Stimulated activated CD8-positive, alpha-beta memory T cell treated with anti-CD3 and anti-CD28 coated beads, Interleukin-12 subunit alpha, Interleukin-12 subunit beta, amount 100 ng/mL, for 24 hours (primary cell): ENCODE data around the gene HSPG2.
"Not testable (repeated sequence)": the region's sequence is repeated elsewhere in the genome, so short reads cannot be mapped to it uniquely, and the experiment has no call there.

Experiments
- DNase-seq: peaks from one replicate; pipeline ENCODE4 v3.0.0-alpha.2; 2020; ENCODE audit errors: extremely low read depth

The HSPG2 gene

DNA sequence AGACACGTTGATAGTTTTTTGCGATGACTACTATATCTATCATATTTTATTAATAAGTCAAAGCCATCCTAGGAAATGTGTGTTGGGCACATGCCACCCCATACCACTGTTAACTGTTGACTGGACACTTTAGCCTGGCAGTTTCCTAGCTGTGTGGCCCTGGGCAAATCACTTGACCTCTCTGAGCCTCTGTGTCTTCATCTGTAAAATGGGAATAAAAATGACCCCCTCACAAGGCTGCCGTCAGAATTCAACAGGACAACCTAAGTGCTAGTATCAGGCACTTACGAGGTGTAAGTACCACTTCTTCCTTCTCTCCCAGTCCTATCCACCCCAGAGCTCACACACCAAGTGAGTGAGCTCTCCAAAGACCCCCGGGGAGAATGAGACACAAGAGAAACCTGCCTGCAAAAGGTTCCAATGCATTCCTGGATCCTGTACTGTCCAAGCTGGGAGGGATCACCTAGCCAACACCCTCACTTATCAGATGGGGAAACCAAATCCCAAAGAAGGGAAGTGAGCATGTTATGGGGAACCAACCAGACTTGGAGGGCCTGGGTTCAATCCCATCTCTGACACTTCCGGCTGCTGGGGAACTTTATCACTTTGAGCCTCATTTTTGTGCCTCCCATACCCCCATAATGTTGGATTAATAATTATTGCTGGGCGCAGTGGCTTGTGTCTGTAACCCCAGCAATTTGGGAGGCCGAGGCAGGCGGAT lies 24.9 kb downstream of the HSPG2 start:
- DNase-seq = no peak

DNA sequence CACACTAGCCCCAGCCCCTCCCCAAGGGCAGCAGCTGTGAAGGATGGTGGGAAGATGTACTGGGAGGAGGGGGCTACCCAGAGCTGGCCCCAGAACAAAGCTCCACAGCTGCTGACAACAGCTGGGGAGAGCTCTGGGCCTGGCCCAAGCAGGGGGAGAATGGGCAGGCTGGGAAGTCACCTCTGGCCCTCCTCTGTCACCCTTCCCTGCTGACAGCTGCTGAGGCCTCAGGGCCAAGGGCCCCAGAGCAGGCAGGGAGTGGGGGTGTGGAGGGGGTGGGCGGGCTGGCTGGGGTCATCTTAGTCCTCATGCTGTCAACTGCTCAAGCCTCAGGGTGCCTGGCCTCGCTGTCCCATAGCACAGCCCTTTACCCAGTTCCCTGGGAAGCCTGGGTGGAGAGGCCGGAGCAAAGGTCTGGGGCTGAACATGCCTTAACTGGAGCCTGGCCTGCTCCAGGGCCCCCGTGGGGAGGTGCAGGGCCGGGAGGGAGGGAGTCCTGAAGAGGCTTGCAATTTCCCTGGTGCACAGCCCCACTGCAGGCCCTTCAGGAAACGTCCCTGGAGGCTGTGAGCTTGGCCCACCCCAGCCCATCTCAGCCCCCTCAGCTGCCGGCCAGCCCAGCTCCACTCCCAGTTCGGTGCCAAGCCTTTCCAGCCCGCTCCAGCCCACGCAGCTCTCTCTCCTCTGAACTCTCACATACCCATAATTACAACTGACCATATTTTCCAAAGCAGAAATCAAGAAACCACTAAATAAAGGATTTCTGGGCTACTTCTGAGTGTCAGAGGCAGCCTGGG lies 25.7 kb downstream of the HSPG2 start:
- no peak for DNase-seq

DNA sequence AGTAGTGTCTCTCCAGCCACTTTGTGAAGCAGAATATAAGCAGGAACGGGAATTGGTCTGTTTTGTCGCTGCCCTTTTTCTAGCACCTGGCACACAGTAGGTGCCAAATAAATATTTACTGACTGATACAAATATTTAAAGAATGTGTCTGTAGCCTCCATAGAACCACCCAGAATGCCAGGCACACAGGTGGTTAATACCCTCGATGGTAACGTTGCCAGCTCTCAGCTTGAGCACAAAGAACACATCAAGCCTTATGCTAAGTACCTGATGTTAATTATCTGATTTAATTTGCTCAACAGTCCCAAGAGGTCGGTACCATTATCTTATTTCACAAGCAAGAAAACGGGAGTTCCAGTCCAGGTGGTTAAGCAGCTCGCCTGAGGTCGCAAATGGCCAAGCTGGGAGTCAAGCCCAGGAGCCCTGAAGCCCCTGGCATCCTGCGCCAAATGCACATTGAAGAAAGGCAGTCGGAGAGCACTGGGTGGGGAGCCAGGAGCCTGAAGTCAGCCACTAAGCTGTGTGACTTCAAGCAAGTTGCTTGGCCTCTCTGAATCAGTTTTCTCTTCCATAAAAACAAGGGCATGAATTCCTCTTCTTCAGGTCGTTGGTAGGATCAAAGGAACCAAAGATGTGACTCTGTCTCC lies 26.4 kb downstream of the HSPG2 start:
- no peak for DNase-seq

DNA sequence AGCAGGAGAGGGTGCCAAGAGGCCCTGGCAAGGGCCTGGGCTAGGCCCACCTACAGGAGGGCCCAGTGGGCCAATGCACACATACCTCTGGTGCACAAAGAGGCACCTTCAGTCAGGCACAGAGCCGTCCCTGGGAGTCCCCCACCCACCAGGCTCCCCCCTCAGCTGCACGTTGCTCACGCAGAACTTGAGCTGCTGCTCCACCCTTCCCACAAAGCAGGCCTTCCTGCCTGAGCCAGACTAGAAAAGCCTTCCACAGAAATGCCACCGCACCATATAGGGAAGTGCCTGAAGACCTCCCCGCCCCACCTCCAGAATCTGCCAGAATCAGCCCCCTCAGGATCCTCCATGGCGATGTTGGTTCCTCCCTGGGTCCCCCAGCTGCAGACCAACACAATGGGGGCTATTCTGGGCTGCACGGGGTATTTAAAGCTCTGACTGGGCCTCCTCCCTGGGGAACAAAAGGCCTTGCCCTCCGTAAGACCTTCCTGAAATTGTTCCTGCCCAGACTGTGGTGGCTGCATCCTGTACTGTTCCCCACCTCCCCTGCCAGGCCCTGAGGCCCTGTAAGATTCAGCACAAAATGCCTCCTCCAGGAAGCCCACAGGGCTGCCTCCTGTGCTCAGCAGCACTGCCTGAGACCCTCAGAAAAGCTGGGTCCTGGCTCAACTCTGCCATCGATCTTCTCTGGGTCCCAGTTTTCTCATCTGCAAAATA lies 27.2 kb downstream of the HSPG2 start:
- no peak for DNase-seq

DNA sequence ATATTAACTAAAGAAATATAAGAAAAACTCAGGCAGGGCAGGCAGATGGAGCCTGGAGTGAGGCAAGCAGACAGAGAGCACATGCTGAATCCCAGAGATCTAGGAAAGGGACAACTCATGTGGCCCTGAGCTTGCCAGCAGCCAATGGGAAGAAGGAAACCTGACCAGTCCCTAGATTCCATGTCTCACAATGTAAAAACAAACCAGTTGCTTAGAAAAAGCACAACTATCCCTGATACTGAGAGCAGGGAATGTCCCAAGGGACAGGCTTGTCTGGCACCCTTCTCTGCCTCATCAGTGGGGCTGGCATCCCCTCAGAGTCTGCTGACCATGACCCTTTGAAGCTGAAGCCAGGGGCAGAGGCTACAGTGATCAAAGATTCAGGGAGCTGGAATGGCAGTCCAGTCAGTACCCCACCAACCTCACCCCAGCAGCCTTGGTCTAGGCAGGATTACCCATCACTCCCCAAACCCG lies 27.8 kb downstream of the HSPG2 start:
- no peak for DNase-seq

DNA sequence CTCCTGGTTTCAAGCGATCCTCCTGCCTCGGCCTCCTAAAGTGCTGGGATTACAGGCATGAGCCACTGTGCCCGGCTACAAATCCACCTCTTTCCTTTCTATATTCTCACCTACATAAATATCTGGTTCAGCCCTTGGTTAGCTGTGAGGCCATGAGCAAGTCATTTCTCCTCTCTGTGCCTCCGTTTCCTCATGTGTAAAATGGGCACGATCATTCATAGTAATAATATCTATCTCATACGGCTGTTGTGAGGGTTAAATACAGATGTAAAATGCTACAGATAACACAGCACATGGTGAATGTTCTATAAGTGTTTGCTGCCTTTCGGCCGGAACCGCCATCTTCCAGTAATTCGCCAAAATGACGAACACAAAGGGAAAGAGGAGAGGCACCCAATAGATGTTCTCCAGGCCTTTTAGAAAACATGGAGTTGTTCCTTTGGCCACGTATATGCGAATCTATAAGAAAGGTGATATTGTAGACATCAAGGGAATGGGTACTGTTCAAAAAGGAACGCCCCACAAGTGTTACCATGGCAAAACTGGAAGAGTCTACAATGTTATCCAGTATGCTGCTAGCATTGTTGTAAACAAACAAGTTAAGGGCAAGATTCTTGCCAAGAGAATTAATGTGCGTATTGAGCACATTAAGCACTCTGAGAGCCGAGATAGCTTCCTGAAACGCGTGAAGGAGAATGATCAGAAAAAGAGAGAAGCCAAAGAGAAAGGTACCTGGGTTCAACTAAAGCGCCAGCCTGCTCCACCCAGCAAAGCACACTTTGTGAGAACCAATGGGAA lies 29.2 kb downstream of the HSPG2 start:
- not testable (repeated sequence) for DNase-seq

DNA sequence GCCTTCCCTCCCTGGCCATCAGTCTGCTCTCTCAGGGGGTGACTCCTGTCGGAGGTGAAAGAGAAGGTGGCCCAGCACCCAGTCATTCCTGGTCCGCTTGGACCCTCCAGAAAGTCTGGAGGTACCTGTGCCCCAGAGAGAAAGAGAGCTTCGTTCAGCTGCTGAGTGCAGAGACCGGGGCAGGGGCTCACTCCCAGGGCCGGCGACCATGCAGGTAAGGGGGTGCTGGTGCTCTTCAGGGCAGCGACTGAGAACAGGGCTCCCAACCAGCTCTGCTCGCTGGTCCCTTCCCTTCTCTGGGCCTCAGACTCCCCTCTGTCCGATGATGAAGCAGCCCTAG lies 30.1 kb downstream of the HSPG2 start:
- DNase-seq = no peak

DNA sequence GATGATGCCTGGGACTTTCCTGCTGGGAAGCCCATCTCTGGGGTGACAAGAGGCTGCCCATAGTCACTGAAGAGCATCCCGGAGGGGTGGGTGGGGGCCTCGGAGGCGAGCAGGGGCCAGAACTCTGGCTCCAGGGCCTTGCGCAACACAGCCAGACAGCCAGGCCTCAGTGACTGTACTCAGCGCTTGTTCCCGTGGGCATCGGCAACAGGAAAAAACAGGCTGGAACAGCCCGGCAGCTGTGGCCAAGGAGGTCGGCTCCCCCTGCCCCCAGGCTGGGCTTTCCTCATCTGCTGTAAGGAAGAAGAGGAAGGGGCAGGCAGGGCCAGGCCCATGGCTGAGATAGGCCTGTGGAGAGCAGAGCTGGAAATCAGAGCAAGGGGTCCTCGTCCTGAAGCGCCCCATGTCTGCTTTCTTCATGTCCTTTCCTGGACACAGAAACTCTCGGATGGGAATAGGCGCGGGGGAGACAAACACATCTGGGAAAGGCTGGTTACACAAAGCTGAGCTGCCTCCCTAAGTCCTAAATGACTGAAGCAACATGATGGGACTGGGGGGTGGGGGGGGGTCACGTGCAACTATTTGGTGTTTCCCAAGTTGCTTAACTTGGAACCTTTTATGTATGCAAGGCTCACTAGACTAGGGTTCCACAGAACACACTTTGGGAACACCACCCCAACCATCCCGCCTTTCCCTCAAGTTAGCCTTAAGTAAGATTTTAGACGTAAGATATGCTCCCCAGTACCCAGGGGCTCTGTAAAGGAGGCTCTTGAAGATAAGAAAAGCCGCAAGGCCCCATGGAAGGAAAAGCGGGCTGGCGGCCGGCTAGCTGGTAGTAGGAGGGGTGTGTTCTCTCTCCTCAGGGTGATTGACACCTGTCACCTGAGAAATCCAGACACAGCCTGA lies 30.7 kb downstream of the HSPG2 start:
- DNase-seq = no peak

DNA sequence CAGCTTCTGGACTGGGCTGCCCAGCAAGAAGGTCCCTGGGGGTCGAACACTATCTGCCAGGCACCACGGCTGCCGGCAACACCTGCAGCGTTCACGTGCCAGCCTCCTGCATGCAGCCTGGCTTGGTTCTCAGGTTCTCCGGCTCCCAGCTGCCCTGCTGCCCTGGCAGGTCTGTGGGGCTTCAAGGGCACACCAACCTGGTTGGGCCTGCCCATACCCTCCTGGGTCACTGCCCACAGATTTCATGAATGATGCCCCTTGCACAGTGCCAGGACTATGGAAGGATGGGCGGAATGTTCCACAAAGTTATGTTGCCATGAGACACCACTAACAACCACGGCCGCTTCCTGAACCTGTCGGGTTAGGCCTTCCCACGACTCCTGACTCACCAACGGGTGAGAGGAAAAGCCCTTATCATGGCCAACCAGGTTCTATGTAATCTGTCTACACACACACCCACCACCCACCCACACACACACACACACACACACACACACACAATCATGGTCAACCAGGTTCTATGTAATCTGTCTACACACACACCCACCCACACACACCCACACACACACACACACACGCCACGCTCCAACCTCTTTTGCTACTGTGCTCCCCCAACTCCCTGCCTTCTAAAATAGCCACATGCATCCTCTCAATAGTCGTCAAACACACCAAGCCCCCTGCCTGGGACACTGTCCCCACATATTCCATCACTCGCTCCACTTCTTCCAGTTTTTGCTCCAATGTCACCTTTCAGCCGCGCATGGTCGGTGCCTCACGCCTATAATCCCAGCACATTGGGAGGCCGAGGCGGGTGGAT lies 32.2 kb downstream of the HSPG2 start:
- no peak for DNase-seq

DNA sequence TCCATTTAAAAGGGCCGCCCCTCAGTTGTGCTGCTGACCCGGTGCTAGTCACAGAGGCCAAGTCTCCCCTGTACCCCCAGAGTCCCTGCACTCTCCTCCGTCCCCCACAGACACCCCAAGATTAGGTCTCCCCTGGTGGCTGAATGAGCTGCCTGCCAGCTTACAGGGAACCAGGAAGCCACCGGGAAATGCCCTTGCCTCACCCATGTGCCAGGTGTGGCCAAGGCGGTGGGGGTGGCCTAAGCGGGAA lies 32.7 kb downstream of the HSPG2 start:
- no peak for DNase-seq

DNA sequence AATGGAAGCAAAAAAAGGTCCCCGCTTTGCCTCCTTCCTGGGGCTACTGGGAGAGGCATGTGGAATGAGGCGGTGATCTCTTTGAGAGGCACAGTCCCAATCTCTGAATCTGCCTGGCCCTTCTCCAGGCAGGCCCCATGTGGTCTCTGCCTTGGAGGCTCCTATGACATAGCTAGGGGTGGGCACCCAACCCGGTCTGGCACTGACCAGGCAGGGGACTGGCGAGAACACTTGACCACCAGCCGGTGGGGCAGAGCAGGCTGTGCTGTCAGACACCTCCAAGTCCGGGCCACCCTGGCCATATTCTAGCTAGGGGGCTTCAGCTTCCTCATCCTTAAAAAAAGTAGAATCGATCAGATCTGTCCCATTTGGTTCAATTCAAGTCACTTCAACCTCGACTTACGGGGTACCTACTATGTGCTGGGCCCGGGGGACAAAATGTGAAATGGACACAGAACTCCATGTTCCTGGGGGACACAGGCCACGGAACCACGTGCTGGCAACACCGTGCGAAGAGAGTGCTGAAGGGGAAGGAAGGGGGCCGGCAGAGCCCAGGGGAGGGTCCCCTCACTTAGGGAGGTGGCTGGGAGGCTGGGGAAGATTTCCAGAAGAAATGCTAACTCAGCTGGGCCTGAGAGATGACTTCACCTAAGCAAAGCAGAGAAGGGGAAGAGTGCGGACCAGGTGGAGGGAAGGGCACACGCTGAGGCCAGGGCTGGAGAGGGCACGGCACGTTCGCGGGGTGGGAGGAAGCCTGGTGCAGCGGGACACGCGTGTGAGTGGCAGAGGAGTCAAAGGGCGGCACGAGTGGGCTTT lies 33.3 kb downstream of the HSPG2 start:
- DNase-seq = no peak

DNA sequence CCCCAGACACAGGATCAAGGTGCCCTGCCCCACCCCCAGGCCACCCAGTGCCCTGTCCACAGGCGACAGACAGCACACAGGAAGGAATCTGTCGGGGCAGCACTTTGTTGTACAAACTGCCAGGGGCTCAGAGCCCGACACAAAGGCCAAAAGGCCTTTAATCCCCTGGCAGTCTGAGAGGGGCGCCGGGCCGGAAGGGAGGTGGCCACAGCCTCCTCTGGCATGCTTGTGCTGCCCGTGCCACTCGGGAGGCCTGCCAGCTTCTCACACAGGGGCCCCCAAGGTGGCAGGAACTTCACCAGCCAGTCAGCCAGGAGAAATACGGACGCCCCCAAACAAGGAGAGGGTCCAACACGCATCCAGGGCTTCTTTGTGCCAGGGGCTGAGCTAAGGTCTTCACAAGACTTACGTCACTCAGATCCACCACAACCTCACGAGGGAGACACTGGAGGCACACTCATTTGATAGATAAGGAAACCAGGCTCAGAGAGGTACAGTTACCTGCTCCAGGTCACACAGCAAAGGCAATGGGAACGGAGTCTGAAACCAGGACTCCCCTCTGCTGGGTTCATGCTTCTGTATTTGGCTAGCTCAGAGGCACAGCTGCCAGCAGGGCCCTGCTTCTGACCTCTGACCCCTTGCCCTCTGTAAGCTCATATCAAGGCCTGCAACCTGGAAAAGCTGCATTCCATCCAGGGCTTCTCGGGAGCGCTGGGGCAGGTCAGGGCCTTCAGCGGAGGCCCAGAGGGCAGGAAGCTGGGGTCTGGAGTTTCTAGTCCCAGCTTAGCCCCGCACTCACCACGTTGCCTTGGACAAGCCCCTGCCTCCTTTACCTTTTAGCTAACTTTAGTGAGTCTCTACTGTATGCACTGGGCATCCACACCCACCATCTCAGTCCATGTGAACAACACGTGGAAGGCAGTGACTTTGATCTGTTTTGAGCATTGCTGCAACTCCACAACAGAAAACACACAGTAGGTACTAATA lies 34.8 kb downstream of the HSPG2 start:
- no peak for DNase-seq

DNA sequence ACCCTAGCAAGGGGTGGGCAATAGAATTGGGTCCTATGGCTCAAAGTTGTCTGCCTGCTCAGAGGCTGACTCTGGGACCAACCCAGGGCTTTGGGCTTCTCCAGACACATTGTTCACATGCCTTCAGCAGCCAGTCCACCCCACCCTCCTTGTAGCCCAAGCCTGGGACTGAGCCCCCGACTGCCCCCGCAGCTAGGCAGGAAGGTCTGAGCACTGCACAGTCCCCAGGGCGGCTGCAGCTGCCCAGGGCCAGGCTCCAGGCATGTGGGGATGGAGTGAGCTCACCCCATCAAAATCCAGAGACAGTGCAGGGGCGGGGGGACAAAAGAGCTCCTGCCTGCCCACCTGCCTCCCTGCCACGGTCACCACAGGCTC lies 35.6 kb downstream of the HSPG2 start:
- no peak for DNase-seq

DNA sequence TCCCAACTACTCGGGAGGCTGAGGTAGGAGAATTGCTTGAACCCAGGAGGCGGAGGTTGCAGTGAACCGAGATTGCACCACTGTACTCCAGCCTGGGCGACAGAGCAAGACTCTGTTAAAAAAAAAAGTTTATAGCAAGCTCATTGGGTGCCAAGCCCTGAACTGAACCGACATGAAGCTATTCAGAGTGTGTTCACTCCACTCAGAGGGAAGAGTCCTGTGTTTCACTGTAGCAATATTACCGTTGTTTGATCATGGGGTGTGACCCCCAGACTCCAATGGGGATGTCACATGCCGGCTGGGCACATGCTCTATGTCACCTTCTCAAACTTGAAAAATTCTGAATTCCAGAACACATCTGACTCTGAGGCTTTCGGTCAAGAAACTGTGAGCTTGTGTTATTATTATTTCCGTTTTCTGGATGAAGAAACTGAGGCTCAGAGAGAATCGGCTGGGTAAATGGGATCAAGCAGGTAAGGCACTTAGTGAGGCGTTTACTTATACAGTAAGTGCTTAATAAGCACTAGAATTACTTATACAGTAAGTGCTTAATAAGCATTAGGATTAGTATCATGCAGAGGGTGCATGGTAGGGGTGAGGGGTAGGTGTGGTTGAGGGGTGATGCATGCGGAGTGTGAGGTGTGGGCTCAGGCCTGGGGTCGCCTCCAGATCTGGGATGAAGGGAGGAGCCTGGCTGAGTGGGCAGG lies 36.2 kb downstream of the HSPG2 start:
- no peak for DNase-seq

DNA sequence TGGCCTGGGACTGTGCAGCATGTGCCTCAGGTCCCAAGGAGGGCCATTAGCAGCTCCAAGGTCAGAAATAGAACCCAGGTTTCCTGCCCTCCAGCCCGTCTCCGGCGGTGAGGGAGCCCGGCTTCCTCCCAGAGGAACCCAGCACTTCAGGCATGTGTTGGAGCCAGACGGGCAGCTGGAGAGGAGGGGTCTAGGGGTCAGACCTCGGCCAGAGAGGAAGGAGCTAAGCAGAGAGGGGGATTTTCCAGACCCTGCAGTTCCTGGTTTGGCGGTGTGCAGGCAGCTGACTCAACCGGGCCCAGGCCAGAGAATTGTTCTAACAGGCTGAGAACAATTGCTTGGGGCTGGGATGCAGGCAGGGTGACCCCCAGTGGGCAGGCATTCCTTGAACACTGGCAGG lies 37.1 kb downstream of the HSPG2 start:
- DNase-seq = no peak

DNA sequence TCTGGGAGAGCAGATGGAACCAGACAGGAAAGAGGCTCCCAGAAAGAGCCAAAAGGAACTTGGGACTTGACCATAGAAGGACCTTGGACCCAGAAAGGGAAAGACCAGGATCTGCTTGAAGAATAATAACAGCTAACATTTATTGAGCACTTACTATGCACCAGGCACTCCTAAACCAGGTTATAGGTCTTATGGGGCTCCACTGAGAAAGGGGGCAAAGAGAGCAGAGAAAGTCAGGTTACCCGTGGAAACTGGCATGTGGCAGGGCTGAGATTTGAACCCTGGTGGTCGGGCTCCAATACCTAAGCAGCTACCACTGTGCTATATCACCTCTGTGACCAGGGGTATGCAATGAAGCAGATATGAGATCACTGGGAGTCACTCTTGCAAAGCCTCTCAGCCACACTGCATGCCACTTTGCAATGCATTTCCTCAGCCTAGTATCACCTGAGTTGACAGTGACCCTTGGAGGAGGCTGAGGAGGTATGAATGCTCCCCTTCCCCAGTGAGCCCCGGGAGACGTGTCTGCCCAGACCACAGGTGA lies 37.8 kb downstream of the HSPG2 start:
- no peak for DNase-seq
